ENCODE results near the gene KCNG2.

DNA sequence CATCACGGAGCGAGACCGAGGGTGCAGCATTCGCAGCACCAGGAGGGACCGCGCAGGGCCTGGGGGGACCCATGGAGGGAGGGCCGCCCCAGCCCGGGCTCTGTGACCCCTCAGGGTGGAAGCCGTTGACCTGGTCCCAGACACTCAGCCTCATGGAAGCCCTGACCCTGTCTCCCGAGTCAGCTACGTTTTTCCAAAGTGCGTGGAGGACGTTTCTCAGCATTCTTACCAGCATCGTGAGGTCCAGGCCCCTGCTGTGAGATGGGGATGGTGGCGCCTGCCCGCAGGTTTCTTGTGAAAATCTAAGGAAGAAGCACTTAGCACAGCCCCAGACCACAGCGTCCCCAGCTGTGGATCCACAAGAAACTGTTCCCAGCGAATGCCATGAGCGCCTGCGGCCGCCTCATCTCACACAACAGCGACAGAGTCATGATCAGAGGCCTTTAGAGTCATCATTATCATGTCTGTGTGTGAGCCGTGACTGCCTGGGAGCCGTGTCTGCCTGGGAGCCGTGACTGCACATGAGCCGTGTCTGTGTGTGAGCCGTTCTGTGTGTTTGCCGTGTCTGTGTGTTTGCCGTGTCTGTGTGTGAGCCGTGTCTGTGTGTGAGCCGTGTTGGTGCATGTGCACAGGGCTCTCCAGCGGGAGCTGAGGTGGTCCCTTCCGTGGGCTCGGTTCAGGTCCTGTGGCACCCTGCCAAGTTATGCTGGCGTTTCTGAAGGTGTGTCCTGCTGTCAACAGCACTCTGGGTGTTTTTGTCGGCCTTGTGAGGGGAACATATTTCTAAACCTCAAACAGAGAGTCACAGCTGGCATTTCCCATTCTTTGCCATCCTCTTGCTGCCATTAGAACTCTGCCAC, 49.2 kb upstream of the KCNG2 start:
- no peak for TF ChIP-seq EZH2phosphoT487 (IDR thresholded peaks at IDR 0.05; ENCODE audit: borderline replicate concordance, low read depth, low read length)
- TF ChIP-seq, protein P1, sequence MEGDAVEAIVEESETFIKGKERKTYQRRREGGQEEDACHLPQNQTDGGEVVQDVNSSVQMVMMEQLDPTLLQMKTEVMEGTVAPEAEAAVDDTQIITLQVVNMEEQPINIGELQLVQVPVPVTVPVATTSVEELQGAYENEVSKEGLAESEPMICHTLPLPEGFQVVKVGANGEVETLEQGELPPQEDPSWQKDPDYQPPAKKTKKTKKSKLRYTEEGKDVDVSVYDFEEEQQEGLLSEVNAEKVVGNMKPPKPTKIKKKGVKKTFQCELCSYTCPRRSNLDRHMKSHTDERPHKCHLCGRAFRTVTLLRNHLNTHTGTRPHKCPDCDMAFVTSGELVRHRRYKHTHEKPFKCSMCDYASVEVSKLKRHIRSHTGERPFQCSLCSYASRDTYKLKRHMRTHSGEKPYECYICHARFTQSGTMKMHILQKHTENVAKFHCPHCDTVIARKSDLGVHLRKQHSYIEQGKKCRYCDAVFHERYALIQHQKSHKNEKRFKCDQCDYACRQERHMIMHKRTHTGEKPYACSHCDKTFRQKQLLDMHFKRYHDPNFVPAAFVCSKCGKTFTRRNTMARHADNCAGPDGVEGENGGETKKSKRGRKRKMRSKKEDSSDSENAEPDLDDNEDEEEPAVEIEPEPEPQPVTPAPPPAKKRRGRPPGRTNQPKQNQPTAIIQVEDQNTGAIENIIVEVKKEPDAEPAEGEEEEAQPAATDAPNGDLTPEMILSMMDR (conservative IDR thresholded peaks at IDR 0.05; ENCODE audit: low read length): no peak

Measured in OCI-LY7 (cell line).